Panc1 (cell line): ENCODE results near the gene TTC34.

Experiments used
- POLR2AphosphoS5 ChIP-seq: IDR thresholded peaks from 2 replicates; pipeline ENCODE4 v1.6.1; 2012; ENCODE audit warnings: mild to moderate bottlenecking, low read depth, low read length, moderate library complexity
- TF ChIP-seq, protein P1 (sequence below): fragments of 450-650 bp; IDR thresholded peaks from 2 replicates; pipeline ENCODE4 v1.5.1; 2017; ENCODE audit warnings: mild to moderate bottlenecking
- TF ChIP-seq, protein P2 (sequence below), 2 experiments: IDR thresholded peaks; 2 replicates each; pipeline ENCODE4 v1.6.1; 2011 to 2012; ENCODE audit warnings: low read depth in 2 of 2, control low read depth in 1 of 2, low read length in 1 of 2, mild to moderate bottlenecking in 1 of 2, moderate library complexity in 1 of 2; ENCODE audit not compliant: insufficient read depth in 1 of 2

- TF ChIP-seq, protein P1, sequence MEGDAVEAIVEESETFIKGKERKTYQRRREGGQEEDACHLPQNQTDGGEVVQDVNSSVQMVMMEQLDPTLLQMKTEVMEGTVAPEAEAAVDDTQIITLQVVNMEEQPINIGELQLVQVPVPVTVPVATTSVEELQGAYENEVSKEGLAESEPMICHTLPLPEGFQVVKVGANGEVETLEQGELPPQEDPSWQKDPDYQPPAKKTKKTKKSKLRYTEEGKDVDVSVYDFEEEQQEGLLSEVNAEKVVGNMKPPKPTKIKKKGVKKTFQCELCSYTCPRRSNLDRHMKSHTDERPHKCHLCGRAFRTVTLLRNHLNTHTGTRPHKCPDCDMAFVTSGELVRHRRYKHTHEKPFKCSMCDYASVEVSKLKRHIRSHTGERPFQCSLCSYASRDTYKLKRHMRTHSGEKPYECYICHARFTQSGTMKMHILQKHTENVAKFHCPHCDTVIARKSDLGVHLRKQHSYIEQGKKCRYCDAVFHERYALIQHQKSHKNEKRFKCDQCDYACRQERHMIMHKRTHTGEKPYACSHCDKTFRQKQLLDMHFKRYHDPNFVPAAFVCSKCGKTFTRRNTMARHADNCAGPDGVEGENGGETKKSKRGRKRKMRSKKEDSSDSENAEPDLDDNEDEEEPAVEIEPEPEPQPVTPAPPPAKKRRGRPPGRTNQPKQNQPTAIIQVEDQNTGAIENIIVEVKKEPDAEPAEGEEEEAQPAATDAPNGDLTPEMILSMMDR = no peak
- TF ChIP-seq POLR2AphosphoS5 = no peak
- TF ChIP-seq, protein P2, sequence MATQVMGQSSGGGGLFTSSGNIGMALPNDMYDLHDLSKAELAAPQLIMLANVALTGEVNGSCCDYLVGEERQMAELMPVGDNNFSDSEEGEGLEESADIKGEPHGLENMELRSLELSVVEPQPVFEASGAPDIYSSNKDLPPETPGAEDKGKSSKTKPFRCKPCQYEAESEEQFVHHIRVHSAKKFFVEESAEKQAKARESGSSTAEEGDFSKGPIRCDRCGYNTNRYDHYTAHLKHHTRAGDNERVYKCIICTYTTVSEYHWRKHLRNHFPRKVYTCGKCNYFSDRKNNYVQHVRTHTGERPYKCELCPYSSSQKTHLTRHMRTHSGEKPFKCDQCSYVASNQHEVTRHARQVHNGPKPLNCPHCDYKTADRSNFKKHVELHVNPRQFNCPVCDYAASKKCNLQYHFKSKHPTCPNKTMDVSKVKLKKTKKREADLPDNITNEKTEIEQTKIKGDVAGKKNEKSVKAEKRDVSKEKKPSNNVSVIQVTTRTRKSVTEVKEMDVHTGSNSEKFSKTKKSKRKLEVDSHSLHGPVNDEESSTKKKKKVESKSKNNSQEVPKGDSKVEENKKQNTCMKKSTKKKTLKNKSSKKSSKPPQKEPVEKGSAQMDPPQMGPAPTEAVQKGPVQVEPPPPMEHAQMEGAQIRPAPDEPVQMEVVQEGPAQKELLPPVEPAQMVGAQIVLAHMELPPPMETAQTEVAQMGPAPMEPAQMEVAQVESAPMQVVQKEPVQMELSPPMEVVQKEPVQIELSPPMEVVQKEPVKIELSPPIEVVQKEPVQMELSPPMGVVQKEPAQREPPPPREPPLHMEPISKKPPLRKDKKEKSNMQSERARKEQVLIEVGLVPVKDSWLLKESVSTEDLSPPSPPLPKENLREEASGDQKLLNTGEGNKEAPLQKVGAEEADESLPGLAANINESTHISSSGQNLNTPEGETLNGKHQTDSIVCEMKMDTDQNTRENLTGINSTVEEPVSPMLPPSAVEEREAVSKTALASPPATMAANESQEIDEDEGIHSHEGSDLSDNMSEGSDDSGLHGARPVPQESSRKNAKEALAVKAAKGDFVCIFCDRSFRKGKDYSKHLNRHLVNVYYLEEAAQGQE (IDR thresholded peaks at IDR 0.05; ENCODE audit: insufficient read depth in 1 of 2, low read depth in 2 of 2, low read length in 1 of 2) = no peak
Measured at GRCh38 chr1:2605509-2606395, 195.7 kb downstream of the TTC34 start.
